IPS-18a (cell line): ENCODE measurements around the gene LIN7A.

Experiments
- H3K27ac ChIP-seq: one replicate; pipeline ENCODE4 v1.5.1; 2013; ENCODE audit warnings: low read length
- H3K27me3 ChIP-seq: one replicate; pipeline ENCODE4 v1.6.1; 2013; ENCODE audit warnings: mild to moderate bottlenecking, low read length; ENCODE audit not compliant: control insufficient read depth, insufficient read depth
- H3K36me3 ChIP-seq: one replicate; pipeline ENCODE4 v1.6.1; 2013; ENCODE audit warnings: low read depth, low read length; ENCODE audit not compliant: control insufficient read depth
- H3K4me1 ChIP-seq: one replicate; pipeline ENCODE4 v1.6.1; 2013; ENCODE audit warnings: low read depth, low read length; ENCODE audit not compliant: control insufficient read depth
- H3K4me3 ChIP-seq: one replicate; pipeline ENCODE4 v1.5.1; 2013; ENCODE audit warnings: low read length
- H3K9ac ChIP-seq: one replicate; pipeline ENCODE4 v1.6.1; 2013; ENCODE audit warnings: mild to moderate bottlenecking, low read length, moderate library complexity
- H3K9me3 ChIP-seq: one replicate; pipeline ENCODE4 v1.6.1; 2013; ENCODE audit warnings: low read depth, low read length; ENCODE audit not compliant: control insufficient read depth

The LIN7A gene

DNA sequence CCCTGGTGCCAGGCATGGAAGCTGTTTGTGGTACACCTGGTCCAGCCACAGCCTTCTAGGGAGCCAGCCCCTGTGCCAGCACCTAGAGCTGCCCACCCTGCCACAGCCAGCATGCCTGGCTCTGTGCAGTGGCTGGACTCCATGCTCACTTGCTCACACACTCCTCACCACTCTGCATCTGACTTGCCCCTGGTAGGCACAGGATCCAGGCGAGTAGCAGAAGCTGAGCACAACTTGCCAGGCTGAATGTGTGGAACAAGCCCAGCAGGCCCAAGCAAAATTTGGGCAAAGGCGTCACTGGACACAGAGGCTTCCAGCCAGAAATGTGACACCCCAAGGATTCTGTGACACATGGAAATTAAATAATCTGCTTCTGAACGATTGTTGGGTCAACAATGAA is 114.3 kb downstream of the LIN7A start:
- Histone ChIP-seq H3K4me1 (peaks cover 14% of the 10 kb centered on the region), H3K9ac (no peak overlapping the region), H3K4me3 (no peak overlapping the region), H3K27ac (no peak overlapping the region), H3K27me3 (no peaks in the 10 kb centered on the region), H3K36me3 (no peaks in the 10 kb centered on the region), H3K9me3 (no peaks in the 10 kb centered on the region)

- peaks cover 14% of the 10 kb centered on the region for H3K4me1 ChIP-seq
- no peak overlapping the region for H3K27ac ChIP-seq
- no peak overlapping the region for H3K4me3 ChIP-seq
Observed at GRCh38 chr12:80821513-80822000, 116.2 kb downstream of the LIN7A start.

DNA sequence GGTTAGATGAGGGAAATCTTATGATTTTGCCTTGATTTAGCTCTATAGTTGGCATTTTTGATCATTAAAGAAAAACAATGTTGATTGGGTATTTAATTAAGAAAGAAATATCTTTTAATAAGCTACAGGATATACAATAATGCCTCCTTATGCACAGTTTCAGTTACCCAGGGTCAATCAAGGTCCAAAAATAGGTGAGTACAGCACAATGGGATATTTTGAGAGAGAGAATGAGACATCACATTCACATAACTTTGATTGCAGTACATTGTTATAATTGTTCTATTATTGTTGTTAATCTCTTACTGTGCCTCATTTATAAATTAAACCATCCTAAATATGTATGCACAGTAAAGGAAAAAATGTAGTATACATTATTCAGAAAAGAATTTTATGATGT is 118.9 kb downstream of the LIN7A start:
- Histone ChIP-seq H3K27me3 (no peaks in the 10 kb centered on the region), H3K4me3 (no peak overlapping the region), H3K36me3 (no peaks in the 10 kb centered on the region), H3K9ac (no peak overlapping the region), H3K4me1 (peaks cover 14% of the 10 kb centered on the region), H3K27ac (no peak overlapping the region), H3K9me3 (no peaks in the 10 kb centered on the region)

More at GRCh38 chr12:80821513-80822000, 116.2 kb downstream of the LIN7A start:
- Histone ChIP-seq H3K27me3 (no peaks in the 10 kb centered on the region), H3K36me3 (no peaks in the 10 kb centered on the region), H3K9ac (no peak overlapping the region), H3K9me3 (no peaks in the 10 kb centered on the region)

GRCh38 chr12:80815351-80815750 is 122.4 kb downstream of the LIN7A start:
- Histone ChIP-seq H3K9ac (no peak overlapping the region), H3K27me3 (no peaks in the 10 kb centered on the region), H3K36me3 (peaks cover 2% of the 10 kb centered on the region), H3K27ac (no peak overlapping the region), H3K4me3 (no peak overlapping the region), H3K9me3 (no peaks in the 10 kb centered on the region), H3K4me1 (no peaks in the 10 kb centered on the region)

DNA sequence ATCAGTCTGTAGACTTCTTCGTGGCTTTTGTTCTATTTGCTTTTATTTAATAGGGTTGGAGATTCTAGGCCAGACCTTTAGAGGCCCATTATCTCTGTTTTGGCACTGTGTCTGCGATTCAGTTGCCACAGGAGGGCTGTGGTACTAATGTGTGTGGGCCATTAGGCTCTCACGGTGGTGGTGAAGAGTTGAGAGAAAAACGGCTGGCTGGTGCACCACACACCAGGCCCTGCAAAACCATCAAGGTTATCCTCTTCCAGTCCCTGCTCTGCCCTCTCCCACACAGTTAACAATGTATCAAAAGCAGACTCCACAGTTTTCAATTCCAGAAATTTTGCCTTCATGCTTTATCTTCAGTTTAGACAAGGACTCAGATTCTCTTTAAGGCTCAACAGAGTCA is 123.3 kb downstream of the LIN7A start:
- Histone ChIP-seq H3K36me3 (peaks cover 7% of the 10 kb centered on the region), H3K9me3 (no peaks in the 10 kb centered on the region), H3K27ac (no peak overlapping the region), H3K4me3 (no peak overlapping the region), H3K27me3 (no peaks in the 10 kb centered on the region), H3K4me1 (no peaks in the 10 kb centered on the region), H3K9ac (no peak overlapping the region)

DNA sequence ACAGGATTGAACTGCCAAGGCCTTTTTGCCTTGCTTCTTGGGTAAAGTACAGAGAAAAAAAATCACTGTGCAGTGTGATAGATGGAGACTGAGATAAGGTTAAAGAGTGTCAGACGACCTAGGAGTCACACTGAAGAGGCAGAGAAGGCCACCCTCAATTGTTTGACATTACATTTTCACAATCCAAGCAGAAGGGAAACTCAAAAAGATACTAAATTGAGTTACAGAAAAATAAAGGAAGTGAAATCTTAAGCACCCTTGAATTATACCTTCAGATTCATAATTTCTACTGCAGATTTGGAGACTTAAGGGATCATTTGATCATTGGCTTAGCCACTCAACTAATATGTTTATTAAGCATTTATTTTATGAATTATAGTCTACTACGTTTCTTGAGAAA is 123.9 kb downstream of the LIN7A start:
- Histone ChIP-seq H3K9me3 (no peaks in the 10 kb centered on the region), H3K36me3 (peaks cover 7% of the 10 kb centered on the region), H3K4me1 (no peaks in the 10 kb centered on the region), H3K4me3 (no peak overlapping the region), H3K27ac (no peak overlapping the region), H3K9ac (no peak overlapping the region), H3K27me3 (no peaks in the 10 kb centered on the region)

DNA sequence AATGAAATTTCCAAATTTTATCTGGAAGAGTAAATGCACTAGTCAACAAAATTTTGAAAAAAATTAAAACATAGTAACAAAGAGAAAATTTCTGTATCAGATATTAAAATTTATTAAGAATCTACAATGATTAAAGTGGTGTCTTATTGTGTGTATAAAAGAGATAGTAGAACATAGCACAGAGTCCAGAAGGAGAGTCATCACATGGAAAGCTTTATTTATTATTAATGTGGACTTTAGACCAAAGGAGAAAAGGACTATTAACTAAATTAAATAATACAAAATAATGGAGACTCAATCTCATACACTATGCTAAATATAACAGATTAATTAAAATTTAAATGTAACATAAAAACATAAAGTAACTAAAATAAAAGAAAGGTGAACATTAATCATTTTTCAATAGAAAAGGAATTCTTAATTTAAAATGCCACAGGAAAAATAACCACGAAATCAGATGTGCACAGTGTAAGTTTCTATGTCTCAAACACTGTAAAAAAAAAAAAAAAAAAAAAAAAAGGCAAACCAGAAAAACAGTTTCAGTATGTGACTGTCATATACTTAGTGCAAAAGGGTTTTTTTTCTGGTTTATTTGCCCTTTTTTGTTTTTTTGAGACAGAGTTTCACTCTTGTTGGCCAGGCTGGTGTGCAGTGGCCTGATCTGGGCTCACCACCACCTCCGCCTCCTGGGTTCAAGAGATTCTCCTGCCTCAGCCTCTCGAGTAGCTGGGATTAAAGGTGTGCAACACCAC is 125.6 kb downstream of the LIN7A start:
- Histone ChIP-seq H3K36me3 (peaks cover 7% of the 10 kb centered on the region), H3K9me3 (no peaks in the 10 kb centered on the region), H3K27ac (no peak overlapping the region), H3K9ac (no peak overlapping the region), H3K4me3 (no peak overlapping the region), H3K4me1 (no peaks in the 10 kb centered on the region), H3K27me3 (no peaks in the 10 kb centered on the region)

GRCh38 chr12:80810874-80811273 is 126.9 kb downstream of the LIN7A start:
- Histone ChIP-seq H3K4me3 (no peak overlapping the region), H3K27ac (no peak overlapping the region), H3K27me3 (no peaks in the 10 kb centered on the region), H3K9me3 (no peaks in the 10 kb centered on the region), H3K36me3 (peaks cover 7% of the 10 kb centered on the region), H3K4me1 (no peaks in the 10 kb centered on the region), H3K9ac (no peak overlapping the region)

- no peak overlapping the region for H3K4me3 ChIP-seq
- H3K9me3 ChIP-seq: no peaks in the 10 kb centered on the region
- H3K27me3 ChIP-seq: no peaks in the 10 kb centered on the region
- no peaks in the 10 kb centered on the region for H3K4me1 ChIP-seq
- peaks cover 11% of the 10 kb centered on the region for H3K36me3 ChIP-seq
- H3K9ac ChIP-seq: no peak overlapping the region
- H3K27ac ChIP-seq: no peak overlapping the region
Observed at GRCh38 chr12:80807640-80808288, 130.0 kb downstream of the LIN7A start.

GRCh38 chr12:80805106-80805505 is 132.6 kb downstream of the LIN7A start:
- no peak overlapping the region for H3K9ac ChIP-seq
- H3K9me3 ChIP-seq: no peaks in the 10 kb centered on the region
- H3K27me3 ChIP-seq: no peaks in the 10 kb centered on the region
- no peak overlapping the region for H3K4me3 ChIP-seq
- no peak overlapping the region for H3K27ac ChIP-seq
- peaks cover 6% of the 10 kb centered on the region for H3K36me3 ChIP-seq
- H3K4me1 ChIP-seq: no peaks in the 10 kb centered on the region

DNA sequence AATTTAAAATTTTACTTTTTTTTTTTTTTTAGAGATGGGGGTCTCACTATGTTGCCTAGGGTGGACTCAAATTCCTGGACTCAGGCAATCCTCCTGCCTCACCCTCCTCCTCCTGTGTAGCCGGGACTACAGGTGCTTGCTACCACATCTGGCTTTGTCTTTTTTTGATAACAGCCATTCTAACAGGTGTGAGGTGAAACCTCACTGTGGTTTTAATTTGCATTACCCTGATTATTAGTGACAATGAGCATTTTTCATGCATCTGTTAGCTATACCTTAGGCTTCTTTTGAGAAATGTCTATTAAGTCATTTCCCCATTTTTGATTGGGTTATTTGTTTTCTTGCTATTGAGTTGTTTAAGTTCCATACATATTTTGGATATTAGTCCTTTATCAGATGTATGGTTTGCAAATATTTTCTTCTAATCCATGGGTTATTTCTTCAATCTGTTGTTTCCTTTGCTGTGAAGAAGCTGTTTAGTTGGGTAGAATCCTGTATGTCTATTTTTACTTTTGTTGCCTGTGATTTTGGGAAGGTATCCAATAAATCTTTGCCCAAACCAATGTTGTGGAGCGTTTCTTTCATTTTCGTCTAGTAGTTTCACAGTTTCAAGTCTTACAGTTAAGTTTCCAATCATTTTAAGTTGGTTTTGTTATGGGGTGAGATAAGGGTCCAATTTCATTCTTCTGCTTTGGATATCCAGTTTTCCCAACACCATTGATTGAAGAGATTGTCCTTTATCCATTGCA is 134.9 kb downstream of the LIN7A start:
- no peak overlapping the region for H3K27ac ChIP-seq

More for the DNA sequence above, 134.9 kb downstream of the LIN7A start:
- Histone ChIP-seq H3K27me3 (no peaks in the 10 kb centered on the region), H3K9ac (no peak overlapping the region), H3K9me3 (no peaks in the 10 kb centered on the region), H3K4me1 (no peaks in the 10 kb centered on the region), H3K36me3 (peaks cover 4% of the 10 kb centered on the region), H3K4me3 (no peak overlapping the region)
